Measurements from ENCODE around the gene MORF4L1. TPM values are rescaled to one million over a fixed set of nuclear protein-coding genes. Genes with fewer than 3 reads are reported as not detected.

The MORF4L1 gene
- total and polyA plus RNA-seq, 10 of the 15 experiments (the other 5 are each of a cell fraction or from before 2014, with no cell fraction given), result 113 to 636 (median 229) TPM

- POLR2A ChIA-PET, result no interaction called here
- WGBS (ENCODE audit: insufficient coverage, insufficient replicate concordance, low lambda C conversion rate, missing lambda C conversion rate), result 42% methylated on average over 2 of the region's 2 CpGs
- in situ Hi-C loops (cut with MboI), result no loop called here
Measured at GRCh38 chr15:78850352-78850751, 22.3 kb upstream of the MORF4L1 start.

More at GRCh38 chr15:78850352-78850751, 22.3 kb upstream of the MORF4L1 start:
- Histone ChIP-seq H3K4me2 (ENCODE audit: control insufficient read depth, insufficient read depth) (no peak overlapping the region), H3K27me3 (replicated peaks in 1 of 2; ENCODE audit: control insufficient read depth in 2 of 2, insufficient read depth in 2 of 2, low read length in 1 of 2) (no peaks in the 10 kb centered on the region), H3K9ac (ENCODE audit: control insufficient read depth, insufficient read depth, low read length) (no peak overlapping the region), H3K4me3 (no peak overlapping the region), H3K79me2 (ENCODE audit: control insufficient read depth, insufficient read depth, low read length) (no peaks in the 10 kb centered on the region), H3K36me3 (ENCODE audit: control insufficient read depth in 2 of 2, insufficient read depth in 2 of 2, low read length in 1 of 2) (no peaks in the 10 kb centered on the region), H3K4me1 (ENCODE audit: control insufficient read depth, insufficient read depth, low read length) (no peaks in the 10 kb centered on the region), H4K20me1 (ENCODE audit: control insufficient read depth, insufficient read depth) (no peaks in the 10 kb centered on the region), H3K9me3 (replicated peaks; ENCODE audit: control insufficient read depth, insufficient read depth, low read length) (no peaks in the 10 kb centered on the region), H2AFZ (ENCODE audit: control insufficient read depth, low read depth, low read length) (no peak overlapping the region), H3K27ac (ENCODE audit: control insufficient read depth, insufficient read depth) (no peak overlapping the region)
- no TSS peak for BruUV-seq (replicated peaks)
- no peak for ATAC-seq
- no peak for DNase-seq (ENCODE audit: low read depth, low spot score)
- intact Hi-C loops (cut with micrococcal nuclease; ENCODE audit: unreplicated experiment), result no loop called here
- ChIA-PET SMC1A (ENCODE audit: uncharacterized antibody, unreplicated experiment) (interaction anchor here (0.8 kb wide), 1 partner anchor 9 kb away, joined by 3 read pairs; no protein-coding TSS in a partner anchor), CTCF (interaction anchor here (0.6 to 1.5 kb wide), 3 partner anchors 10 to 660 kb away, joined by 3 to 8 read pairs (median 3); no protein-coding TSS in a partner anchor), RAD21 (ENCODE audit: unreplicated experiment) (no interaction called here)
- TF ChIP-seq TCF3 (IDR thresholded peaks at IDR 0.05; ENCODE audit: borderline replicate concordance, insufficient read depth, low read depth, low read length), result no peak
- no peak for TF ChIP-seq NFXL1 (IDR thresholded peaks at IDR 0.05; ENCODE audit: borderline replicate concordance)
- no peak for TF ChIP-seq YBX1 (IDR thresholded peaks at IDR 0.05)
- TF ChIP-seq SMAD5 (IDR thresholded peaks at IDR 0.05; ENCODE audit: low read depth), result no peak
- no peak for TF ChIP-seq SRF (IDR thresholded peaks at IDR 0.05; ENCODE audit: low read depth in 2 of 2, low read length in 2 of 2)
- TF ChIP-seq SMC3 (IDR thresholded peaks at IDR 0.05; ENCODE audit: borderline replicate concordance, low read length), result no peak
- no peak for TF ChIP-seq TBL1XR1 (IDR thresholded peaks at IDR 0.05; ENCODE audit: low read depth, low read length)
- TF ChIP-seq MTA2 (IDR thresholded peaks at IDR 0.05; ENCODE audit: low read depth), result no peak
- TF ChIP-seq MAX (IDR thresholded peaks at IDR 0.05; ENCODE audit: low read depth, low read length), result no peak
- no peak for TF ChIP-seq POLR2AphosphoS2 (IDR thresholded peaks at IDR 0.05; ENCODE audit: low read depth, low read length)
- no peak for TF ChIP-seq ATF7 (IDR thresholded peaks at IDR 0.05; ENCODE audit: low read depth)
- no peak for TF ChIP-seq MXI1 (IDR thresholded peaks at IDR 0.05; ENCODE audit: low read depth, low read length)
- no peak for TF ChIP-seq ZNF207 (IDR thresholded peaks at IDR 0.05; ENCODE audit: borderline replicate concordance)
- no peak for TF ChIP-seq PRDM15 (CRISPR knock-in tag; IDR thresholded peaks at IDR 0.05)
- no peak for TF ChIP-seq RCOR1 (conservative IDR thresholded peaks at IDR 0.05; ENCODE audit: low read depth, low read length)
- no peak for TF ChIP-seq GABPA (IDR thresholded peaks at IDR 0.05; ENCODE audit: low read depth)
- TF ChIP-seq SREBF2 (IDR thresholded peaks at IDR 0.05; ENCODE audit: low read length), result no peak
- no peak for TF ChIP-seq CHD1 (IDR thresholded peaks at IDR 0.05; ENCODE audit: low read depth, low read length)
- TF ChIP-seq RUNX3 (IDR thresholded peaks at IDR 0.05; ENCODE audit: low read length), result no peak
- FAIRE-seq, result no peak

Data from GM12878 (cell line).